ENCODE results near the gene PMPCA. TPM values are rescaled to one million over a fixed set of nuclear protein-coding genes. Genes with fewer than 3 reads are reported as not detected.

Gene PMPCA
- total RNA-seq, 1 experiment from 2014 or later: 103 TPM

- ChIA-PET CTCF (no interaction called here), POLR2A (no interaction called here)
- Mint-ChIP-seq H3K27ac (no peak overlapping the region), H3K4me1 (no peaks in the 10 kb centered on the region), H3K36me3 (peaks cover 75% of the 10 kb centered on the region), H3K27me3 (ENCODE audit: low read depth) (no peaks in the 10 kb centered on the region), H3K4me3 (no peak overlapping the region), H3K9me3 (no peaks in the 10 kb centered on the region)
- TF ChIP-seq FOXP4 (CRISPR knock-in tag; IDR thresholded peaks at IDR 0.05): no peak
- TF ChIP-seq SOX15 (CRISPR knock-in tag; IDR thresholded peaks at IDR 0.05): no peak
- DNase-seq (ENCODE audit: low spot score): no peak
- ATAC-seq: no peak
Observed at GRCh38 chr9:136463578-136463977, 53.1 kb downstream of the PMPCA start.

- TF ChIP-seq TEAD1 (CRISPR knock-in tag; IDR thresholded peaks at IDR 0.05) (no peak), FOXP1 (CRISPR knock-in tag; IDR thresholded peaks at IDR 0.05; ENCODE audit: borderline replicate concordance) (no peak), ZBTB21 (CRISPR knock-in tag; IDR thresholded peaks at IDR 0.05; ENCODE audit: borderline replicate concordance) (no peak), ZNF416 (CRISPR knock-in tag; IDR thresholded peaks at IDR 0.05) (no peak), ZNF121 (CRISPR knock-in tag; IDR thresholded peaks at IDR 0.05) (no peak), ATF3 (CRISPR knock-in tag; conservative IDR thresholded peaks at IDR 0.05) (no peak), ZNF317 (CRISPR knock-in tag; IDR thresholded peaks at IDR 0.05; ENCODE audit: borderline replicate concordance, low read depth) (no peak), TEAD4 (CRISPR knock-in tag; IDR thresholded peaks at IDR 0.05) (no peak), NR3C1 (CRISPR knock-in tag; conservative IDR thresholded peaks at IDR 0.05; ENCODE audit: low read depth) (no peak), OVOL2 (CRISPR knock-in tag; IDR thresholded peaks at IDR 0.05; ENCODE audit: borderline replicate concordance) (no peak), SP1 (CRISPR knock-in tag; conservative IDR thresholded peaks at IDR 0.05) (no peak), IRF1 (CRISPR knock-in tag; IDR thresholded peaks at IDR 0.05) (no peak)
- H3K27me3 Mint-ChIP-seq (ENCODE audit: low read depth): no peaks in the 10 kb centered on the region
- peaks cover 73% of the 10 kb centered on the region for H3K36me3 Mint-ChIP-seq
- no peak overlapping the region for H3K27ac Mint-ChIP-seq
- ATAC-seq (no peak), DNase-seq (ENCODE audit: low spot score) (no peak)
- H3K4me1 Mint-ChIP-seq: no peaks in the 10 kb centered on the region
- no peaks in the 10 kb centered on the region for H3K9me3 Mint-ChIP-seq
- POLR2A ChIA-PET: no interaction called here
- no peak overlapping the region for H3K4me3 Mint-ChIP-seq
- CTCF ChIA-PET: no interaction called here
Observed at GRCh38 chr9:136464241-136464640, 53.8 kb downstream of the PMPCA start.

GRCh38 chr9:136465500-136466154 is 55.2 kb downstream of the PMPCA start:
- Mint-ChIP-seq H3K9me3 (no peaks in the 10 kb centered on the region), H3K4me1 (no peaks in the 10 kb centered on the region), H3K36me3 (peaks cover 70% of the 10 kb centered on the region), H3K27me3 (ENCODE audit: low read depth) (no peaks in the 10 kb centered on the region), H3K4me3 (no peak overlapping the region), H3K27ac (no peak overlapping the region)
- CTCF ChIA-PET: no interaction called here
- no peak for ATAC-seq
- POLR2A ChIA-PET: no interaction called here
- no peak for DNase-seq (ENCODE audit: low spot score)
- TF ChIP-seq SMAD4 (CRISPR knock-in tag; IDR thresholded peaks at IDR 0.05) (no peak), GRHL2 (CRISPR knock-in tag; IDR thresholded peaks at IDR 0.05; ENCODE audit: insufficient replicate concordance, severe bottlenecking) (no peak), NR3C1 (CRISPR knock-in tag; conservative IDR thresholded peaks at IDR 0.05; ENCODE audit: low read depth) (no peak), MAX (CRISPR knock-in tag; IDR thresholded peaks at IDR 0.05) (no peak), CDX4 (CRISPR knock-in tag; IDR thresholded peaks at IDR 0.05; ENCODE audit: borderline replicate concordance) (no peak), ATF6 (CRISPR knock-in tag; IDR thresholded peaks at IDR 0.05) (no peak), ERG (CRISPR knock-in tag; IDR thresholded peaks at IDR 0.05) (no peak), NFYB (CRISPR knock-in tag; conservative IDR thresholded peaks at IDR 0.05; ENCODE audit: low read depth) (no peak), PREB (CRISPR knock-in tag; IDR thresholded peaks at IDR 0.05; ENCODE audit: borderline replicate concordance) (no peak), E2F1 (CRISPR knock-in tag; IDR thresholded peaks at IDR 0.05) (no peak)
